OCI-LY3 (cell line): ENCODE measurements around the gene KRTAP5-5.

Experiments
- H2AFZ ChIP-seq: fragments of 200-600, 300-600 bp; shearing (Covaris generic); 2 replicates; pipeline ENCODE4 v1.6.0; 2014; ENCODE audit warnings: antibody characterized with exemption, low read depth, low read length
- H3K27ac ChIP-seq: fragments of 200-600, 300-600 bp; sonication (generic); 2 replicates; pipeline ENCODE4 v1.5.1; 2014; ENCODE audit warnings: mild to moderate bottlenecking, low read length, moderate library complexity, mixed read lengths
- H3K27me3 ChIP-seq: fragments of 200-600, 300-600 bp; sonication (generic); 2 replicates; pipeline ENCODE4 v1.6.1; 2014; ENCODE audit warnings: low read depth, low read length, mixed read lengths
- H3K36me3 ChIP-seq: fragments of 200-600, 300-600 bp; sonication (generic); replicated peaks from 2 replicates; pipeline ENCODE3; 2014; ENCODE audit warnings: low read depth, low read length, mixed read lengths
- H3K4me1 ChIP-seq: fragments of 300-600, 200-600 bp; sonication (generic); 2 replicates; pipeline ENCODE4 v1.6.1; 2014; ENCODE audit warnings: low read length, mixed read lengths
- H3K4me2 ChIP-seq: fragments of 200-600, 300-600 bp; sonication (generic); 2 replicates; pipeline ENCODE4 v1.6.1; 2014; ENCODE audit warnings: low read length, mixed read lengths
- H3K4me3 ChIP-seq: fragments of 300-600, 200-600 bp; sonication (generic); 2 replicates; pipeline ENCODE4 v1.5.1; 2014; ENCODE audit warnings: antibody characterized with exemption, mild to moderate bottlenecking, low read length, moderate library complexity
- H3K79me2 ChIP-seq: fragments of 300-600, 200-600 bp; shearing (Covaris generic); 2 replicates; pipeline ENCODE4 v1.6.1; 2014; ENCODE audit warnings: mild to moderate bottlenecking, low read length, mixed read lengths
- H3K9ac ChIP-seq: fragments of 300-600, 200-600 bp; shearing (Covaris generic); 2 replicates; pipeline ENCODE4 v1.6.0; 2014; ENCODE audit warnings: mild to moderate bottlenecking, low read length, moderate library complexity
- H3K9me3 ChIP-seq: fragments of 200-600, 300-600 bp; shearing (Covaris generic); 2 replicates; pipeline ENCODE4 v1.6.1; 2014; ENCODE audit warnings: low read length, mixed read lengths; ENCODE audit not compliant: insufficient read depth
- H4K20me1 ChIP-seq: fragments of 200-600, 300-600 bp; sonication (generic); 2 replicates; pipeline ENCODE4 v1.6.1; 2016; ENCODE audit warnings: low read length, mixed read lengths; ENCODE audit not compliant: insufficient read depth
- CTCF ChIP-seq: fragments of 200-600, 300-600 bp; sonication (generic); IDR thresholded peaks from 2 replicates; pipeline ENCODE4 v1.5.1; 2014; ENCODE audit warnings: antibody characterized with exemption, low read length, low read depth
- EZH2phosphoT487 ChIP-seq: fragments of 200-600 bp; shearing (Covaris generic); IDR thresholded peaks from 2 replicates; pipeline ENCODE4 v1.6.1; 2018; ENCODE audit warnings: antibody characterized with exemption, mixed run types, low read depth

The KRTAP5-5 gene

GRCh38 chr11:1647901-1648652 is 18.5 kb downstream of the KRTAP5-5 start:
- Histone ChIP-seq H3K27me3 (peaks cover 36% of the 10 kb centered on the region), H3K9ac (no peak overlapping the region), H4K20me1 (no peaks in the 10 kb centered on the region), H3K4me2 (no peak overlapping the region), H3K79me2 (no peaks in the 10 kb centered on the region), H3K4me1 (peaks cover 5% of the 10 kb centered on the region; the same call in 1 of the 2 replicates), H3K36me3 (no peaks in the 10 kb centered on the region), H3K27ac (no peak overlapping the region), H3K9me3 (no peaks in the 10 kb centered on the region), H3K4me3 (no peak overlapping the region), H2AFZ (no peak overlapping the region)
- TF ChIP-seq CTCF (no peak), EZH2phosphoT487 (no peak)

GRCh38 chr11:1648653-1649420 is 19.3 kb downstream of the KRTAP5-5 start:
- peaks cover 37% of the 10 kb centered on the region for H3K27me3 ChIP-seq
- H3K4me1 ChIP-seq: peaks cover 5% of the 10 kb centered on the region; the same call in 1 of the 2 replicates
- H3K4me2 ChIP-seq: no peak overlapping the region
- H3K36me3 ChIP-seq: no peaks in the 10 kb centered on the region
- H4K20me1 ChIP-seq: no peaks in the 10 kb centered on the region
- H3K9me3 ChIP-seq: no peaks in the 10 kb centered on the region
- H3K9ac ChIP-seq: no peak overlapping the region
- TF ChIP-seq CTCF: no peak
- no peak for TF ChIP-seq EZH2phosphoT487
- no peak overlapping the region for H2AFZ ChIP-seq
- H3K27ac ChIP-seq: no peak overlapping the region
- no peaks in the 10 kb centered on the region for H3K79me2 ChIP-seq
- no peak overlapping the region for H3K4me3 ChIP-seq

- TF ChIP-seq EZH2phosphoT487 (no peak), CTCF (no peak)
- Histone ChIP-seq H3K27ac (no peak overlapping the region), H3K9ac (no peak overlapping the region), H3K36me3 (no peaks in the 10 kb centered on the region), H3K79me2 (no peaks in the 10 kb centered on the region), H4K20me1 (no peaks in the 10 kb centered on the region), H3K9me3 (no peaks in the 10 kb centered on the region), H3K4me2 (no peak overlapping the region), H3K4me3 (no peak overlapping the region), H2AFZ (no peak overlapping the region), H3K4me1 (peaks cover 2% of the 10 kb centered on the region; the same call in 1 of the 2 replicates), H3K27me3 (peaks cover 42% of the 10 kb centered on the region)
Observed at GRCh38 chr11:1650034-1650917, 20.7 kb downstream of the KRTAP5-5 start.

- H3K27ac ChIP-seq: no peak overlapping the region
- H3K36me3 ChIP-seq: no peaks in the 10 kb centered on the region
- no peaks in the 10 kb centered on the region for H4K20me1 ChIP-seq
- peaks cover 36% of the 10 kb centered on the region for H3K27me3 ChIP-seq
- H3K9me3 ChIP-seq: no peaks in the 10 kb centered on the region
- TF ChIP-seq EZH2phosphoT487 (no peak), CTCF (no peak)
- no peak overlapping the region for H3K4me3 ChIP-seq
- no peaks in the 10 kb centered on the region for H3K79me2 ChIP-seq
- no peak overlapping the region for H3K9ac ChIP-seq
- H3K4me2 ChIP-seq: no peak overlapping the region
- no peak overlapping the region for H2AFZ ChIP-seq
- no peaks in the 10 kb centered on the region for H3K4me1 ChIP-seq
Observed at GRCh38 chr11:1650918-1651262, 21.3 kb downstream of the KRTAP5-5 start.
